ENCODE data around the gene GLI1. TPM values are rescaled to one million over a fixed set of nuclear protein-coding genes. Genes with fewer than 3 reads are reported as not detected.

Gene GLI1
- total and polyA plus RNA-seq, 2 of the 13 experiments (the other 11 are each of a cell fraction or from before 2014, with no cell fraction given): 0.09 to 0.20 TPM

DNA sequence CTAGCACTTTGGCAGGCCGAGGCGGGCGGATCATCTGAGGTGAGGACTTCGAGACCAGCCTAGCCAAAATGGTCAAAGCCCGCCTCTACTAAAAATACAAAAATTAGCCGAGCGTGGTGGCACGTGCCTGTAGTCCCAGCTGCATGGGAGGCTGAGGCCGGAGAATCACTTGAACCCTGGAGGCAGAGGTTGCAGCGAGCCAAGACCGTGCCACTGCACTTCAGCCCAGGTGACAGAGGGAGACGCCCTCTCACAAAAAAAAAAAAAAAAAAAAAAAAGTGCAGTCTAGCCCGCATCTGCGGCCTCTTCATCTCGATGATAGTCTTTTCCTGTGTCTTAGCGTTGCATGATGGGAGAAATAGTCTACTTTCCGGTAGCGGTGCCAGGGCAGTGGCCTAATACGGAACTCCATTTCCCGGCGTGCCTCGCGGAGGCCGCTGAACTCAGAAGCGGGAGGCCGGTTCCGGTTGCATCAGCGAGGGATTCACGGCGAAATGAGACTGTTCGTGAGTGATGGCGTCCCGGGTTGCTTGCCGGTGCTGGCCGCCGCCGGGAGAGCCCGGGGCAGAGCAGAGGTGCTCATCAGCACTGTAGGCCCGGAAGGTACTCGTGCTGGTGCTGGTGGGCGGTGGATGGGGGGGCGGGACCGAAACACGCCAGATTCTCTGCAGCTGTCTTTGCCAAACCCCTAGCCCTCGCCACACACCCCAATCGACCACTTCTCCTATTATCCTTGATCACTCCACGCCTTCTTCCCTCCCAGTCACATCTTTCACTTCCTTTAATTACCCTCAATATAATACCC lies 28.2 kb downstream of the GLI1 start, which contains the start of gene MARS1 (continued):
- TF ChIP-seq, protein P1, sequence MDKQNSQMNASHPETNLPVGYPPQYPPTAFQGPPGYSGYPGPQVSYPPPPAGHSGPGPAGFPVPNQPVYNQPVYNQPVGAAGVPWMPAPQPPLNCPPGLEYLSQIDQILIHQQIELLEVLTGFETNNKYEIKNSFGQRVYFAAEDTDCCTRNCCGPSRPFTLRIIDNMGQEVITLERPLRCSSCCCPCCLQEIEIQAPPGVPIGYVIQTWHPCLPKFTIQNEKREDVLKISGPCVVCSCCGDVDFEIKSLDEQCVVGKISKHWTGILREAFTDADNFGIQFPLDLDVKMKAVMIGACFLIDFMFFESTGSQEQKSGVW (CRISPR knock-in tag; IDR thresholded peaks at IDR 0.05; ENCODE audit: borderline replicate concordance): no peak
- no peak for TF ChIP-seq MEIS1 (CRISPR knock-in tag; IDR thresholded peaks at IDR 0.05; ENCODE audit: borderline replicate concordance)
- TF ChIP-seq ZFP36L2 (CRISPR knock-in tag; IDR thresholded peaks at IDR 0.05): no peak
- TF ChIP-seq, protein P2, sequence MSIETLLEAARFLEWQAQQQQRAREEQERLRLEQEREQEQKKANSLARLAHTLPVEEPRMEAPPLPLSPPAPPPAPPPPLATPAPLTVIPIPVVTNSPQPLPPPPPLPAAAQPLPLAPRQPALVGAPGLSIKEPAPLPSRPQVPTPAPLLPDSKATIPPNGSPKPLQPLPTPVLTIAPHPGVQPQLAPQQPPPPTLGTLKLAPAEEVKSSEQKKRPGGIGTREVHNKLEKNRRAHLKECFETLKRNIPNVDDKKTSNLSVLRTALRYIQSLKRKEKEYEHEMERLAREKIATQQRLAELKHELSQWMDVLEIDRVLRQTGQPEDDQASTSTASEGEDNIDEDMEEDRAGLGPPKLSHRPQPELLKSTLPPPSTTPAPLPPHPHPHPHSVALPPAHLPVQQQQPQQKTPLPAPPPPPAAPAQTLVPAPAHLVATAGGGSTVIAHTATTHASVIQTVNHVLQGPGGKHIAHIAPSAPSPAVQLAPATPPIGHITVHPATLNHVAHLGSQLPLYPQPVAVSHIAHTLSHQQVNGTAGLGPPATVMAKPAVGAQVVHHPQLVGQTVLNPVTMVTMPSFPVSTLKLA (IDR thresholded peaks at IDR 0.05): no peak; the same call in 1 of the 2 replicates
- TF ChIP-seq, protein P3, sequence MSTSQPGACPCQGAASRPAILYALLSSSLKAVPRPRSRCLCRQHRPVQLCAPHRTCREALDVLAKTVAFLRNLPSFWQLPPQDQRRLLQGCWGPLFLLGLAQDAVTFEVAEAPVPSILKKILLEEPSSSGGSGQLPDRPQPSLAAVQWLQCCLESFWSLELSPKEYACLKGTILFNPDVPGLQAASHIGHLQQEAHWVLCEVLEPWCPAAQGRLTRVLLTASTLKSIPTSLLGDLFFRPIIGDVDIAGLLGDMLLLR (CRISPR knock-in tag; IDR thresholded peaks at IDR 0.05): no peak; the same call in 1 of the 2 replicates
- no peak for TF ChIP-seq ZFP82 (CRISPR knock-in tag; IDR thresholded peaks at IDR 0.05; ENCODE audit: borderline replicate concordance)
- TF ChIP-seq KAT7 (CRISPR knock-in tag; IDR thresholded peaks at IDR 0.05; ENCODE audit: borderline replicate concordance): no peak; the same call in 1 of the 2 replicates
- TF ChIP-seq, protein P4, sequence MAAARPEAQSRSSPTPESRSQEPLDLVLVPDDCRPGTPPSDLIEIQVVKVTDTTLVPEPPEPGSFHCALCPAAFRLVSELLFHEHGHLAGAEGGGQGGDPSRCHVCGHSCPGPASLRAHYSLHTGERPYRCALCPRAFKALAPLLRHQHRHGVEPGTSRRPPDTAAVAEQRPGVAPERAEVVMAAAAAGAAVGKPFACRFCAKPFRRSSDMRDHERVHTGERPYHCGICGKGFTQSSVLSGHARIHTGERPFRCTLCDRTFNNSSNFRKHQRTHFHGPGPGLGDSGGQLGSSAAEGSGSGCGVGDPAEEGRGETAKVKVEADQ (CRISPR knock-in tag; IDR thresholded peaks at IDR 0.05; ENCODE audit: borderline replicate concordance): peak; percentile 54; the same call in 1 of the 2 replicates
- no peak for TF ChIP-seq GATA4 (IDR thresholded peaks at IDR 0.05; ENCODE audit: borderline replicate concordance, low read depth)
- TF ChIP-seq, protein P5, sequence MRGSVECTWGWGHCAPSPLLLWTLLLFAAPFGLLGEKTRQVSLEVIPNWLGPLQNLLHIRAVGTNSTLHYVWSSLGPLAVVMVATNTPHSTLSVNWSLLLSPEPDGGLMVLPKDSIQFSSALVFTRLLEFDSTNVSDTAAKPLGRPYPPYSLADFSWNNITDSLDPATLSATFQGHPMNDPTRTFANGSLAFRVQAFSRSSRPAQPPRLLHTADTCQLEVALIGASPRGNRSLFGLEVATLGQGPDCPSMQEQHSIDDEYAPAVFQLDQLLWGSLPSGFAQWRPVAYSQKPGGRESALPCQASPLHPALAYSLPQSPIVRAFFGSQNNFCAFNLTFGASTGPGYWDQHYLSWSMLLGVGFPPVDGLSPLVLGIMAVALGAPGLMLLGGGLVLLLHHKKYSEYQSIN (CRISPR knock-in tag; IDR thresholded peaks at IDR 0.05; ENCODE audit: borderline replicate concordance): no peak
- no peak for TF ChIP-seq ZNF550 (CRISPR knock-in tag; IDR thresholded peaks at IDR 0.05; ENCODE audit: borderline replicate concordance)
- TF ChIP-seq ZNF510 (CRISPR knock-in tag; IDR thresholded peaks at IDR 0.05; ENCODE audit: low read depth): no peak; the same call in 1 of the 2 replicates
- TF ChIP-seq ZNF577 (CRISPR knock-in tag; IDR thresholded peaks at IDR 0.05; ENCODE audit: borderline replicate concordance, low read depth): no peak
- TF ChIP-seq HNF4A (CRISPR knock-in tag; IDR thresholded peaks at IDR 0.05): no peak
- TF ChIP-seq, protein P6, sequence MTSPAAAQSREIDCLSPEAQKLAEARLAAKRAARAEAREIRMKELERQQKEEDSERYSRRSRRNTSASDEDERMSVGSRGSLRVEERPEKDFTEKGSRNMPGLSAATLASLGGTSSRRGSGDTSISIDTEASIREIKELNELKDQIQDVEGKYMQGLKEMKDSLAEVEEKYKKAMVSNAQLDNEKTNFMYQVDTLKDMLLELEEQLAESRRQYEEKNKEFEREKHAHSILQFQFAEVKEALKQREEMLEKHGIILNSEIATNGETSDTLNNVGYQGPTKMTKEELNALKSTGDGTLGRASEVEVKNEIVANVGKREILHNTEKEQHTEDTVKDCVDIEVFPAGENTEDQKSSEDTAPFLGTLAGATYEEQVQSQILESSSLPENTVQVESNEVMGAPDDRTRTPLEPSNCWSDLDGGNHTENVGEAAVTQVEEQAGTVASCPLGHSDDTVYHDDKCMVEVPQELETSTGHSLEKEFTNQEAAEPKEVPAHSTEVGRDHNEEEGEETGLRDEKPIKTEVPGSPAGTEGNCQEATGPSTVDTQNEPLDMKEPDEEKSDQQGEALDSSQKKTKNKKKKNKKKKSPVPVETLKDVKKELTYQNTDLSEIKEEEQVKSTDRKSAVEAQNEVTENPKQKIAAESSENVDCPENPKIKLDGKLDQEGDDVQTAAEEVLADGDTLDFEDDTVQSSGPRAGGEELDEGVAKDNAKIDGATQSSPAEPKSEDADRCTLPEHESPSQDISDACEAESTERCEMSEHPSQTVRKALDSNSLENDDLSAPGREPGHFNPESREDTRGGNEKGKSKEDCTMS (CRISPR knock-in tag; conservative IDR thresholded peaks at IDR 0.05): no peak
- TF ChIP-seq, protein P7, sequence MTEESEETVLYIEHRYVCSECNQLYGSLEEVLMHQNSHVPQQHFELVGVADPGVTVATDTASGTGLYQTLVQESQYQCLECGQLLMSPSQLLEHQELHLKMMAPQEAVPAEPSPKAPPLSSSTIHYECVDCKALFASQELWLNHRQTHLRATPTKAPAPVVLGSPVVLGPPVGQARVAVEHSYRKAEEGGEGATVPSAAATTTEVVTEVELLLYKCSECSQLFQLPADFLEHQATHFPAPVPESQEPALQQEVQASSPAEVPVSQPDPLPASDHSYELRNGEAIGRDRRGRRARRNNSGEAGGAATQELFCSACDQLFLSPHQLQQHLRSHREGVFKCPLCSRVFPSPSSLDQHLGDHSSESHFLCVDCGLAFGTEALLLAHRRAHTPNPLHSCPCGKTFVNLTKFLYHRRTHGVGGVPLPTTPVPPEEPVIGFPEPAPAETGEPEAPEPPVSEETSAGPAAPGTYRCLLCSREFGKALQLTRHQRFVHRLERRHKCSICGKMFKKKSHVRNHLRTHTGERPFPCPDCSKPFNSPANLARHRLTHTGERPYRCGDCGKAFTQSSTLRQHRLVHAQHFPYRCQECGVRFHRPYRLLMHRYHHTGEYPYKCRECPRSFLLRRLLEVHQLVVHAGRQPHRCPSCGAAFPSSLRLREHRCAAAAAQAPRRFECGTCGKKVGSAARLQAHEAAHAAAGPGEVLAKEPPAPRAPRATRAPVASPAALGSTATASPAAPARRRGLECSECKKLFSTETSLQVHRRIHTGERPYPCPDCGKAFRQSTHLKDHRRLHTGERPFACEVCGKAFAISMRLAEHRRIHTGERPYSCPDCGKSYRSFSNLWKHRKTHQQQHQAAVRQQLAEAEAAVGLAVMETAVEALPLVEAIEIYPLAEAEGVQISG (CRISPR knock-in tag; IDR thresholded peaks at IDR 0.05): peak; percentile 99
- no peak for TF ChIP-seq JUN (CRISPR knock-in tag; IDR thresholded peaks at IDR 0.05)

All from HepG2 (cell line).